ENCODE results near the gene C17orf113.

Gene C17orf113

DNA sequence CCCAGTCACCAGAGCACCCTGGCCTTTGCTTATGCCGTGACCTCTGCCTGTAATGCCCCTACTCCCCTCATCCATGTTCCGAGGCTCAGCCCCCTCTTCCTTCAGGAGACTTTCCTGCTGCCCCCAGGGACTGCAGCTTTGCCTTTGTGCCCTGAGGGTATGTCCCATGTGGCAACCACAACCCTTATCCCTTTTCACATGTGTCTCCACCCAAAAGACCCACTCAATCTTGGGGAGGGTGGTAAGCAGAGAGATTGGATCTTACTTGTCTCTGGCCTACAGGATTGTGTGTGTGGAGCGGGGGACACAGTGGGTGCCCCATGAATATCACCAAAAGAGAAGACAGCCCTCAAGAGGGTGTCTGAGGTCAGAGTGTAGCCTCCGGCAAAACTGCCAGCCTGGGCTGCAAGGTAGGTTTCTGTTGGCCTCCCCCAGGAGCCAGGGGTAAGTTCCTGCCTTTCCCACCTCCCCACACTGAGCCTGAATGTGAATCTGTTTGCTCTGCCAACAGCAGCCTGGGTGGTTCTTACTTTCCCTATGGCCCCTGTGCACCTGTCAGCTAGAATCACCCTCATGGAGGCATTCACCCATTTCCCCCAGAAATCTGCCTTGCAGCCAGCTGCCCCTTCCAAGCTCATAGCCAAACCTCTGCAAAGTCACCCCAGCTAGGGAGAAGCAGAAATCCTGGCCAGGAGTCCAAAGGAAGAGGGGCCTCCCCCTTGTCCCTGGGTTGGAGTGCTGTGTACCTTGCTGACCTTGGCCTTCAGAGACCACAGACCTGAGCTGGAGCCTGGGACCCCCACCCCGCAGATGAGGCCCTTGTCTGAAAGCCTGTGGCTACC is 11.5 kb upstream of the C17orf113 start:
- TF ChIP-seq FOXP2 (optimal IDR thresholded peaks at IDR 0.05; ENCODE audit: borderline replicate concordance, extremely low read depth, extremely low read length, insufficient read depth): no peak
- no peak for TF ChIP-seq TAF1 (IDR thresholded peaks at IDR 0.05; ENCODE audit: borderline replicate concordance, insufficient read depth, low read length)
- TF ChIP-seq, protein P1, sequence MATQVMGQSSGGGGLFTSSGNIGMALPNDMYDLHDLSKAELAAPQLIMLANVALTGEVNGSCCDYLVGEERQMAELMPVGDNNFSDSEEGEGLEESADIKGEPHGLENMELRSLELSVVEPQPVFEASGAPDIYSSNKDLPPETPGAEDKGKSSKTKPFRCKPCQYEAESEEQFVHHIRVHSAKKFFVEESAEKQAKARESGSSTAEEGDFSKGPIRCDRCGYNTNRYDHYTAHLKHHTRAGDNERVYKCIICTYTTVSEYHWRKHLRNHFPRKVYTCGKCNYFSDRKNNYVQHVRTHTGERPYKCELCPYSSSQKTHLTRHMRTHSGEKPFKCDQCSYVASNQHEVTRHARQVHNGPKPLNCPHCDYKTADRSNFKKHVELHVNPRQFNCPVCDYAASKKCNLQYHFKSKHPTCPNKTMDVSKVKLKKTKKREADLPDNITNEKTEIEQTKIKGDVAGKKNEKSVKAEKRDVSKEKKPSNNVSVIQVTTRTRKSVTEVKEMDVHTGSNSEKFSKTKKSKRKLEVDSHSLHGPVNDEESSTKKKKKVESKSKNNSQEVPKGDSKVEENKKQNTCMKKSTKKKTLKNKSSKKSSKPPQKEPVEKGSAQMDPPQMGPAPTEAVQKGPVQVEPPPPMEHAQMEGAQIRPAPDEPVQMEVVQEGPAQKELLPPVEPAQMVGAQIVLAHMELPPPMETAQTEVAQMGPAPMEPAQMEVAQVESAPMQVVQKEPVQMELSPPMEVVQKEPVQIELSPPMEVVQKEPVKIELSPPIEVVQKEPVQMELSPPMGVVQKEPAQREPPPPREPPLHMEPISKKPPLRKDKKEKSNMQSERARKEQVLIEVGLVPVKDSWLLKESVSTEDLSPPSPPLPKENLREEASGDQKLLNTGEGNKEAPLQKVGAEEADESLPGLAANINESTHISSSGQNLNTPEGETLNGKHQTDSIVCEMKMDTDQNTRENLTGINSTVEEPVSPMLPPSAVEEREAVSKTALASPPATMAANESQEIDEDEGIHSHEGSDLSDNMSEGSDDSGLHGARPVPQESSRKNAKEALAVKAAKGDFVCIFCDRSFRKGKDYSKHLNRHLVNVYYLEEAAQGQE (IDR thresholded peaks at IDR 0.05; ENCODE audit: insufficient read depth in 1 of 2, low read depth in 2 of 2, low read length in 2 of 2): no peak
- no peak for TF ChIP-seq SIN3A (IDR thresholded peaks at IDR 0.05; ENCODE audit: borderline replicate concordance, insufficient read depth, low read length)
- TF ChIP-seq POLR2AphosphoS5 (IDR thresholded peaks at IDR 0.05; ENCODE audit: low read depth, low read length): no peak

DNA sequence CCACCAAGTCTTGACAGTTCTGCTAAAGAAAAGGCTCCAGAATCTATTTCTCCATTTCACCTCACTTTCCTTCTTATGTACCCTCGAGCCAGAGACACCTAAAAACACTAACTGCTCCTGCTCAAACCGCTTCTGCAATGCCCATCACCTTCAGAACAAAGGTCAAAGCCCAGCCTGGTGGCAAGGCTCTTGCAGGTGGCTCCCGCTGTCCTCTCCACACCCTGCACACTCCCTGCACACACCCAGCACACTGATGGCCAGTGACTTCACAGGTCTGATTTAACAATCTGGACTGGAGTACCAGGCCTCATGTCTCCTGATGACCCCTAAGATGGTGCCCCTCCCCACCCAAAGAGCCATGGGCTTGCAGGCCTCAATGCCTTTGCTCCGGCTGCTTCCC is 9.8 kb upstream of the C17orf113 start:
- TF ChIP-seq POLR2AphosphoS5 (IDR thresholded peaks at IDR 0.05; ENCODE audit: low read depth, low read length): no peak
- no peak for TF ChIP-seq SIN3A (IDR thresholded peaks at IDR 0.05; ENCODE audit: borderline replicate concordance, insufficient read depth, low read length)
- TF ChIP-seq, protein P1 (IDR thresholded peaks at IDR 0.05; ENCODE audit: insufficient read depth in 1 of 2, low read depth in 2 of 2, low read length in 2 of 2): no peak
- TF ChIP-seq FOXP2 (optimal IDR thresholded peaks at IDR 0.05; ENCODE audit: borderline replicate concordance, extremely low read depth, extremely low read length, insufficient read depth): no peak
- TF ChIP-seq TAF1 (IDR thresholded peaks at IDR 0.05; ENCODE audit: borderline replicate concordance, insufficient read depth, low read length): no peak

DNA sequence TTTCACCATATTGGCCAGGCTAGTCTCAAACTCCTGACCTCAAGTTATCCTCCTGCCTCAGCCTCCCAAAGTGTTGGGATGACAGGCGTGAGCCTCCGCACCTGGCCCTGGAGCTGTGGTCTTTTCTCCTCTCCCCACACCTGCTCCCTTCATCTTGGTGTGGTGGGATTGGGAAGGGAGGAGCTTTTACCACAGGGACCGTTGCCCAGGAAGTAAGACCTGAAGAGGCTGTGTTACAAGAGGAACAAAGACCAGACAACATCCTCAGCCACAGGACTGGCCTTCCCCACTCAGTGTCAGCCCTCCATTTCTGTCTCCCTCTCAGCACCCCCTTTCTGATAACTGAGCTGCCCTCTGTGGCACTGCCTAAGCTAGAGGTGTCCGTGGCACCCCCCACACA is 9.4 kb upstream of the C17orf113 start:
- TF ChIP-seq FOXP2 (optimal IDR thresholded peaks at IDR 0.05; ENCODE audit: borderline replicate concordance, extremely low read depth, extremely low read length, insufficient read depth): no peak
- TF ChIP-seq TAF1 (IDR thresholded peaks at IDR 0.05; ENCODE audit: borderline replicate concordance, insufficient read depth, low read length): no peak
- TF ChIP-seq SIN3A (IDR thresholded peaks at IDR 0.05; ENCODE audit: borderline replicate concordance, insufficient read depth, low read length): no peak
- TF ChIP-seq, protein P1 (IDR thresholded peaks at IDR 0.05; ENCODE audit: insufficient read depth in 1 of 2, low read depth in 2 of 2, low read length in 2 of 2): no peak
- TF ChIP-seq POLR2AphosphoS5 (IDR thresholded peaks at IDR 0.05; ENCODE audit: low read depth, low read length): no peak

DNA sequence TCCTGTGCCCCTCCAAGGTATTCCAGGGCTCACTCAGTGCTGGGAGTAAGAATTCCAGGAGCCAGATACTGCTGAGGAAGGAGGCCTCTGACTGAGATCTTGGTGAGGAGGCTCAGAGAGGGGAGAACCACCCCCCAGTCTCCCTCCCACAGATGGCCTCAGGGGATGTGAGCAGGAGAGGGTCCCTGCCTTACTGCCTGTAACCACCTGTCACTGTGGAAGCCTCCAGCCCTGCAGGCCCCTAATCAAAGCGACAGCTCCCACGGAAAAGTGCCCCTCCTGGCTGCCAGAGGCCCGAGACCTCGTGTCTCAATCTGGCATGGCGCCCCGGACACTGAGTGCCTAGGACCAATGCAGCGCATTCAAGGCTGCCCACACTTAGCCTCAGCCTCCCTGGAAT is 7.7 kb upstream of the C17orf113 start:
- TF ChIP-seq POLR2AphosphoS5 (IDR thresholded peaks at IDR 0.05; ENCODE audit: low read depth, low read length): no peak
- TF ChIP-seq, protein P1 (IDR thresholded peaks at IDR 0.05; ENCODE audit: insufficient read depth in 1 of 2, low read depth in 2 of 2, low read length in 2 of 2): no peak
- TF ChIP-seq FOXP2 (optimal IDR thresholded peaks at IDR 0.05; ENCODE audit: borderline replicate concordance, extremely low read depth, extremely low read length, insufficient read depth): no peak
- TF ChIP-seq TAF1 (IDR thresholded peaks at IDR 0.05; ENCODE audit: borderline replicate concordance, insufficient read depth, low read length): no peak
- no peak for TF ChIP-seq SIN3A (IDR thresholded peaks at IDR 0.05; ENCODE audit: borderline replicate concordance, insufficient read depth, low read length)

Data from PFSK-1 (cell line).